HepG2 (cell line): ENCODE measurements around the gene PASK. TPM values are rescaled to one million over a fixed set of nuclear protein-coding genes. Genes with fewer than 3 reads are reported as not detected.
A peak's percentile ranks its signal among the peaks of the same experiment; 100 is the strongest.

Experiments used
- CBFB ChIP-seq: sonication (generic); formaldehyde crosslinking; IDR thresholded peaks from 2 replicates; pipeline ENCODE4 v1.4.0; 2020; ENCODE audit warnings: missing genetic modification reagents
- DMAP1 ChIP-seq: IDR thresholded peaks from 2 replicates; pipeline ENCODE4 v1.6.1; 2016
- HOXA5 ChIP-seq: sonication (generic); formaldehyde crosslinking; IDR thresholded peaks from 2 replicates; pipeline ENCODE4 v1.4.0; 2020; ENCODE audit warnings: missing genetic modification reagents
- KDM5A ChIP-seq: fragments of 200-600 bp; sonication (generic); IDR thresholded peaks from 2 replicates; pipeline ENCODE4 v1.7.0; 2018; ENCODE audit warnings: antibody characterized with exemption, mild to moderate bottlenecking, low read length, borderline replicate concordance
- KMT2A ChIP-seq: sonication (generic); formaldehyde crosslinking; IDR thresholded peaks from 2 replicates; pipeline ENCODE4 v1.4.0; 2020; ENCODE audit warnings: missing genetic modification reagents
- NONO ChIP-seq, 2 experiments: fragments of 450-650 bp in 1 of 2; sonication (generic) in 1 of 2; formaldehyde crosslinking in 1 of 2; IDR thresholded peaks in 1 of 2; conservative IDR thresholded peaks in 1 of 2; 2 replicates each; pipeline versions ENCODE4 v1.6.1 to v1.8.0; 2017 to 2022; ENCODE audit warnings: mild to moderate bottlenecking in 1 of 2, missing genetic modification reagents in 1 of 2, moderate library complexity in 1 of 2
- POLR2A ChIP-seq, 2 experiments: IDR thresholded peaks; 2 replicates each; pipeline ENCODE4 v1.6.1; 2011; ENCODE audit warnings: low read depth in 2 of 2, low read length in 2 of 2, mild to moderate bottlenecking in 1 of 2, moderate library complexity in 1 of 2; ENCODE audit not compliant: insufficient read depth in 1 of 2
- RELA ChIP-seq: sonication (generic); formaldehyde crosslinking; IDR thresholded peaks from 2 replicates; pipeline ENCODE4 v1.4.0; 2020; ENCODE audit warnings: missing genetic modification reagents
- SAP130 ChIP-seq: IDR thresholded peaks from 2 replicates; pipeline ENCODE4 v1.6.1; 2016; ENCODE audit warnings: low read depth
- SIN3B ChIP-seq: fragments of 150-350 bp; IDR thresholded peaks from 2 replicates; pipeline ENCODE4 v1.6.1; 2014; ENCODE audit warnings: low read length
- SMC3 ChIP-seq: IDR thresholded peaks from 2 replicates; pipeline ENCODE4 v1.6.1; 2011; ENCODE audit warnings: low read length, improper control_type of control experiment
- SP140L ChIP-seq: sonication (generic); formaldehyde crosslinking; IDR thresholded peaks from 2 replicates; pipeline ENCODE4 v1.4.0; 2020; ENCODE audit warnings: missing genetic modification reagents, borderline replicate concordance
- SSRP1 ChIP-seq: IDR thresholded peaks from 2 replicates; pipeline ENCODE4 v1.6.1; 2016; ENCODE audit warnings: control low read depth
- TEAD2 ChIP-seq: sonication (generic); formaldehyde crosslinking; IDR thresholded peaks from 2 replicates; pipeline ENCODE4 v1.9.0; 2021; ENCODE audit warnings: missing genetic modification reagents
- YEATS2 ChIP-seq: sonication (generic); formaldehyde crosslinking; IDR thresholded peaks from 2 replicates; pipeline ENCODE4 v1.4.0; 2020; ENCODE audit warnings: missing genetic modification reagents, borderline replicate concordance
- ZEB1 ChIP-seq: IDR thresholded peaks from 2 replicates; pipeline ENCODE4 v1.6.1; 2012; ENCODE audit warnings: mild to moderate bottlenecking, low read depth, inconsistent platforms; ENCODE audit not compliant: insufficient replicate concordance
- ZNF225 ChIP-seq: sonication (generic); formaldehyde crosslinking; IDR thresholded peaks from 2 replicates; pipeline ENCODE4 v1.4.0; 2020; ENCODE audit warnings: mild to moderate bottlenecking, missing genetic modification reagents
- ZNF256 ChIP-seq: sonication (generic); formaldehyde crosslinking; conservative IDR thresholded peaks from 2 replicates; pipeline ENCODE4 v1.4.0; 2020; ENCODE audit warnings: missing genetic modification reagents
- ZNF451 ChIP-seq: sonication (generic); formaldehyde crosslinking; IDR thresholded peaks from 2 replicates; pipeline ENCODE4 v1.5.0; 2020; ENCODE audit warnings: mild to moderate bottlenecking, missing genetic modification reagents
- ZNF543 ChIP-seq: sonication (generic); formaldehyde crosslinking; IDR thresholded peaks from 2 replicates; pipeline ENCODE4 v1.4.0; 2020; ENCODE audit warnings: mild to moderate bottlenecking, missing genetic modification reagents
- ZNF83 ChIP-seq: sonication (generic); formaldehyde crosslinking; IDR thresholded peaks from 2 replicates; pipeline ENCODE4 v1.4.0; 2020; ENCODE audit warnings: missing genetic modification reagents, mild to moderate bottlenecking, borderline replicate concordance
- polyA plus RNA-seq, 8 experiments: library from polyadenylated mRNA; depleted of rRNA in 3 of 8; stranded (reverse) in 7 of 8; unstranded in 1 of 8; fragments of >200 nt; fragmentation: Illumina TruSeq in 4 of 8; extraction: Trizol in 4 of 8; gene quantifications; 2 replicates each; pipeline versions ENCODE4 v1.2.1 to v1.2.3, GENCODE V29; 2011 to 2016; ENCODE audit warnings: low read depth in 4 of 8, missing spikeins in 1 of 8, mixed read lengths in 1 of 8; ENCODE audit not compliant: insufficient read depth in 1 of 8
- total RNA-seq, 5 experiments: library from RNA; depleted of rRNA; stranded (reverse); fragments of >200 nt; fragmentation: Illumina TruSeq; extraction: Trizol; gene quantifications; 2 replicates each; pipeline ENCODE4 v1.2.3, GENCODE V29; 2016; ENCODE audit warnings: low read depth in 1 of 5
- TF ChIP-seq, protein P1 (sequence below): sonication (generic); formaldehyde crosslinking; IDR thresholded peaks from 2 replicates; pipeline ENCODE4 v1.9.0; 2021; ENCODE audit warnings: missing genetic modification reagents, mild to moderate bottlenecking, borderline replicate concordance
- TF ChIP-seq, protein P2 (sequence below): sonication (generic); formaldehyde crosslinking; conservative IDR thresholded peaks from 2 replicates; pipeline ENCODE4 v1.4.0; 2020; ENCODE audit warnings: missing genetic modification reagents
- TF ChIP-seq, protein P3 (sequence below): sonication (generic); formaldehyde crosslinking; IDR thresholded peaks from 2 replicates; pipeline ENCODE4 v1.4.0; 2020; ENCODE audit warnings: missing genetic modification reagents, borderline replicate concordance

PASK gene
- total and polyA plus RNA-seq, 2 of the 13 experiments (the other 11 are each of a cell fraction or from before 2014, with no cell fraction given) = 6.9 to 17.0 TPM

DNA sequence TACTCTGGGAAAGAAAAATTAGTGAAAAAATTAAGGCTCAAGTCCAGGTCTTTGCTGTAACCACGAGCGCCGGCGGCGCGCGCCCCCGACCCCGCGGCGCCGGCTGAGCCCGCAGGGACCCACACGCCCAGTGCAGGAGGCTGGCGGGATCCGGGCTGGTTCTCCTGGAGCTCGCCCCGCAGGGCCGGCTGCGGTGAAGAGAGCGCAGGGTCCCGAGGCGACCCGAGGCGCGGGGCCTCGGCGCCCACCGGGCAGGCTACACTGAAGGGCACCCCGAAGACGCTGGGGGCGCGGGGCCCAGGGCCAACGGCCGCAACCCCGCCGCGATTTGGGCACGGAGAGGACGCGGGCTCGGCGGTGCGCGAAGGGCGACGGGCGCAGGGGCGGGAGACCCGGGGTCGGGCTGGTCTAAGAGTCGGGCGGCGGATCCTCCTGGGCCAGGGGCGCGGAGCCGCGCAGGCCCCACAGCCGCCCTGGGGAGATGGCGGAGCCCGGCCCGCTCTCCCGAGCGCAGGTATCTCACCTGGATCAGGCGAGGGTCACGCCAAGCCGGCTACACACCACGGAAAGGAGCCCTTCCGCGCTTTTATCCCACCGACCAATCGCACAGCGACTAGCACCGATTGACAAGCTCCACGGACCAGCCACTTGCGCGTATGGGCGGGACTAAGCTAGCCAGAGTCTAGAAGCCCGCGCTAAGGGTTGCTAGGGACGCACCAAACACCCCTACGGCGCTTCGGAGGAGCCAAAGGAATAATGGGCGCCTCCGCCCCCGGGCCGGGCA is at the start of gene PASK (continued):
- TF ChIP-seq, protein P1, sequence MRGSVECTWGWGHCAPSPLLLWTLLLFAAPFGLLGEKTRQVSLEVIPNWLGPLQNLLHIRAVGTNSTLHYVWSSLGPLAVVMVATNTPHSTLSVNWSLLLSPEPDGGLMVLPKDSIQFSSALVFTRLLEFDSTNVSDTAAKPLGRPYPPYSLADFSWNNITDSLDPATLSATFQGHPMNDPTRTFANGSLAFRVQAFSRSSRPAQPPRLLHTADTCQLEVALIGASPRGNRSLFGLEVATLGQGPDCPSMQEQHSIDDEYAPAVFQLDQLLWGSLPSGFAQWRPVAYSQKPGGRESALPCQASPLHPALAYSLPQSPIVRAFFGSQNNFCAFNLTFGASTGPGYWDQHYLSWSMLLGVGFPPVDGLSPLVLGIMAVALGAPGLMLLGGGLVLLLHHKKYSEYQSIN (CRISPR knock-in tag) = no peak
- TF ChIP-seq SSRP1 (CRISPR knock-in tag) (no peak), KMT2A (CRISPR knock-in tag) (0 out of 2 replicates have a peak, but pooled peaks have one; percentile 68), NONO (IDR thresholded peaks at IDR 0.05) (no peak), NONO (CRISPR knock-in tag; conservative IDR thresholded peaks at IDR 0.05) (0 out of 2 replicates have a peak, but pooled peaks have one; percentile 28), ZNF451 (CRISPR knock-in tag) (peak; percentile 52; the same call in 1 of the 2 replicates), ZNF256 (0 out of 2 replicates have a peak, but pooled peaks have one; percentile 28), ZEB1 (peak; percentile 97), SP140L (CRISPR knock-in tag) (no peak), KDM5A (peak; percentile 41), ZNF543 (peak; percentile 78; the same call in 1 of the 2 replicates), ZNF83 (CRISPR knock-in tag) (peak; percentile 22; the same call in 1 of the 2 replicates), ZNF225 (peak; percentile 56; the same call in 1 of the 2 replicates), POLR2A (IDR thresholded peaks at IDR 0.05; ENCODE audit: insufficient read depth in 1 of 2, low read depth in 2 of 2, low read length in 2 of 2) (peak; percentile 48 to 59; a peak in 3 of 4 replicates), DMAP1 (CRISPR knock-in tag) (no peak; the same call in 1 of the 2 replicates), HOXA5 (CRISPR knock-in tag) (0 out of 2 replicates have a peak, but pooled peaks have one; percentile 32), YEATS2 (CRISPR knock-in tag) (peak; percentile 60), SMC3 (no peak), RELA (CRISPR knock-in tag) (no peak), SIN3B (peak; percentile 54; the same call in 1 of the 2 replicates), SAP130 (CRISPR knock-in tag) (peak; percentile 87), TEAD2 (0 out of 2 replicates have a peak, but pooled peaks have one; percentile 64), CBFB (CRISPR knock-in tag) (peak; percentile 13; the same call in 1 of the 2 replicates)
- TF ChIP-seq, protein P2, sequence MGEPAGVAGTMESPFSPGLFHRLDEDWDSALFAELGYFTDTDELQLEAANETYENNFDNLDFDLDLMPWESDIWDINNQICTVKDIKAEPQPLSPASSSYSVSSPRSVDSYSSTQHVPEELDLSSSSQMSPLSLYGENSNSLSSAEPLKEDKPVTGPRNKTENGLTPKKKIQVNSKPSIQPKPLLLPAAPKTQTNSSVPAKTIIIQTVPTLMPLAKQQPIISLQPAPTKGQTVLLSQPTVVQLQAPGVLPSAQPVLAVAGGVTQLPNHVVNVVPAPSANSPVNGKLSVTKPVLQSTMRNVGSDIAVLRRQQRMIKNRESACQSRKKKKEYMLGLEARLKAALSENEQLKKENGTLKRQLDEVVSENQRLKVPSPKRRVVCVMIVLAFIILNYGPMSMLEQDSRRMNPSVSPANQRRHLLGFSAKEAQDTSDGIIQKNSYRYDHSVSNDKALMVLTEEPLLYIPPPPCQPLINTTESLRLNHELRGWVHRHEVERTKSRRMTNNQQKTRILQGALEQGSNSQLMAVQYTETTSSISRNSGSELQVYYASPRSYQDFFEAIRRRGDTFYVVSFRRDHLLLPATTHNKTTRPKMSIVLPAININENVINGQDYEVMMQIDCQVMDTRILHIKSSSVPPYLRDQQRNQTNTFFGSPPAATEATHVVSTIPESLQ (CRISPR knock-in tag) = 0 out of 2 replicates have a peak, but pooled peaks have one; percentile 52
- TF ChIP-seq, protein P3, sequence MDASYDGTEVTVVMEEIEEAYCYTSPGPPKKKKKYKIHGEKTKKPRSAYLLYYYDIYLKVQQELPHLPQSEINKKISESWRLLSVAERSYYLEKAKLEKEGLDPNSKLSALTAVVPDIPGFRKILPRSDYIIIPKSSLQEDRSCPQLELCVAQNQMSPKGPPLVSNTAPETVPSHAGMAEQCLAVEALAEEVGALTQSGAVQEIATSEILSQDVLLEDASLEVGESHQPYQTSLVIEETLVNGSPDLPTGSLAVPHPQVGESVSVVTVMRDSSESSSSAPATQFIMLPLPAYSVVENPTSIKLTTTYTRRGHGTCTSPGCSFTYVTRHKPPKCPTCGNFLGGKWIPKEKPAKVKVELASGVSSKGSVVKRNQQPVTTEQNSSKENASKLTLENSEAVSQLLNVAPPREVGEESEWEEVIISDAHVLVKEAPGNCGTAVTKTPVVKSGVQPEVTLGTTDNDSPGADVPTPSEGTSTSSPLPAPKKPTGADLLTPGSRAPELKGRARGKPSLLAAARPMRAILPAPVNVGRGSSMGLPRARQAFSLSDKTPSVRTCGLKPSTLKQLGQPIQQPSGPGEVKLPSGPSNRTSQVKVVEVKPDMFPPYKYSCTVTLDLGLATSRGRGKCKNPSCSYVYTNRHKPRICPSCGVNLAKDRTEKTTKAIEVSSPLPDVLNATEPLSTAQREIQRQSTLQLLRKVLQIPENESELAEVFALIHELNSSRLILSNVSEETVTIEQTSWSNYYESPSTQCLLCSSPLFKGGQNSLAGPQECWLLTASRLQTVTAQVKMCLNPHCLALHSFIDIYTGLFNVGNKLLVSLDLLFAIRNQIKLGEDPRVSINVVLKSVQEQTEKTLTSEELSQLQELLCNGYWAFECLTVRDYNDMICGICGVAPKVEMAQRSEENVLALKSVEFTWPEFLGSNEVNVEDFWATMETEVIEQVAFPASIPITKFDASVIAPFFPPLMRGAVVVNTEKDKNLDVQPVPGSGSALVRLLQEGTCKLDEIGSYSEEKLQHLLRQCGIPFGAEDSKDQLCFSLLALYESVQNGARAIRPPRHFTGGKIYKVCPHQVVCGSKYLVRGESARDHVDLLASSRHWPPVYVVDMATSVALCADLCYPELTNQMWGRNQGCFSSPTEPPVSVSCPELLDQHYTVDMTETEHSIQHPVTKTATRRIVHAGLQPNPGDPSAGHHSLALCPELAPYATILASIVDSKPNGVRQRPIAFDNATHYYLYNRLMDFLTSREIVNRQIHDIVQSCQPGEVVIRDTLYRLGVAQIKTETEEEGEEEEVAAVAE = no peak
